Activated naive CD8-positive, alpha-beta T cell treated with anti-CD3 and anti-CD28 coated beads, Interleukin-2, amount 50 U/mL, for 24 hours (primary cell): ENCODE measurements around the gene PCDHB7.
"Not testable (repeated sequence)": the region's sequence is repeated elsewhere in the genome, so short reads cannot be mapped to it uniquely, and the experiment has no call there.

ENCODE experiments used
- ATAC-seq: fragments of 150-1000 bp; cut with Tn5 transposase; one replicate; pipeline ENCODE4 v1.10.0; 2021
- DNase-seq: peaks from one replicate; pipeline ENCODE4 v3.0.0; 2021
- H3K27ac Mint-ChIP-seq: one replicate; pipeline ENCODE4 v1.8.0; 2021; ENCODE audit warnings: mild to moderate bottlenecking, mixed read lengths
- H3K27me3 Mint-ChIP-seq: one replicate; pipeline ENCODE4 v1.8.0; 2021; ENCODE audit warnings: mixed read lengths
- H3K36me3 Mint-ChIP-seq: one replicate; pipeline ENCODE4 v1.8.0; 2021; ENCODE audit warnings: low read depth, mixed read lengths
- H3K4me1 Mint-ChIP-seq: one replicate; pipeline ENCODE4 v1.8.0; 2021; ENCODE audit warnings: mixed read lengths
- H3K4me3 Mint-ChIP-seq: one replicate; pipeline ENCODE4 v1.8.0; 2021; ENCODE audit warnings: mild to moderate bottlenecking, moderate library complexity, mixed read lengths
- H3K9me3 Mint-ChIP-seq: one replicate; pipeline ENCODE4 v1.8.0; 2021; ENCODE audit warnings: mixed read lengths

PCDHB7 gene

GRCh38 chr5:141225421-141225820 lies 53.0 kb downstream of the PCDHB7 start:
- H3K4me1 Mint-ChIP-seq, H3K36me3 Mint-ChIP-seq, ATAC-seq, H3K4me3 Mint-ChIP-seq, DNase-seq, H3K27ac Mint-ChIP-seq: not testable (repeated sequence)
- Mint-ChIP-seq H3K27me3 (peaks cover 41% of the 10 kb centered on the region), H3K9me3 (peaks cover 25% of the 10 kb centered on the region)
